HepG2 (cell line): ENCODE data around the gene TNP2. TPM values are rescaled to one million over a fixed set of nuclear protein-coding genes. Genes with fewer than 3 reads are reported as not detected.

ENCODE experiments used
- ATAD3A ChIP-seq: sonication (generic); formaldehyde crosslinking; IDR thresholded peaks from 2 replicates; pipeline ENCODE4 v1.4.0; 2020; ENCODE audit warnings: missing genetic modification reagents
- BRCA1 ChIP-seq: sonication (generic); formaldehyde crosslinking; IDR thresholded peaks from 2 replicates; pipeline ENCODE4 v1.4.0; 2020; ENCODE audit warnings: missing genetic modification reagents
- HBP1 ChIP-seq: IDR thresholded peaks from 2 replicates; pipeline ENCODE4 v1.6.1; 2016; ENCODE audit warnings: low read depth, control low read depth
- MEIS2 ChIP-seq: sonication (generic); formaldehyde crosslinking; IDR thresholded peaks from 2 replicates; pipeline ENCODE4 v1.9.0; 2021; ENCODE audit warnings: mild to moderate bottlenecking, missing genetic modification reagents
- MTA1 ChIP-seq: sonication (generic); formaldehyde crosslinking; IDR thresholded peaks from 2 replicates; pipeline ENCODE4 v1.4.0; 2020; ENCODE audit warnings: missing genetic modification reagents, mild to moderate bottlenecking, borderline replicate concordance
- POLR2AphosphoS2 ChIP-seq: IDR thresholded peaks from 2 replicates; pipeline ENCODE4 v1.6.1; 2011; ENCODE audit warnings: low read depth, low read length, improper control_type of control experiment
- RARA ChIP-seq: IDR thresholded peaks from 2 replicates; pipeline ENCODE4 v1.6.1; 2016; ENCODE audit warnings: missing genetic modification reagents, missing compliant biosample characterization
- SP1 ChIP-seq, 2 experiments: fragments of 450-650 bp in 1 of 2; sonication (generic) in 1 of 2; formaldehyde crosslinking in 1 of 2; IDR thresholded peaks; 2 replicates each; pipeline versions ENCODE4 v1.4.0 to v1.6.1; 2016 to 2020; ENCODE audit warnings: missing genetic modification reagents in 1 of 2
- ZBTB3 ChIP-seq: sonication (generic); formaldehyde crosslinking; IDR thresholded peaks from 2 replicates; pipeline ENCODE4 v1.4.0; 2020; ENCODE audit warnings: low read depth, mild to moderate bottlenecking, moderate library complexity, missing genetic modification reagents, borderline replicate concordance
- ZNF274 ChIP-seq: sonication (generic); formaldehyde crosslinking; IDR thresholded peaks from 2 replicates; pipeline ENCODE4 v1.5.1; 2020; ENCODE audit warnings: mild to moderate bottlenecking, missing genetic modification reagents
- ZNF468 ChIP-seq: sonication (generic); formaldehyde crosslinking; IDR thresholded peaks from 2 replicates; pipeline ENCODE4 v1.8.0; 2022; ENCODE audit warnings: mild to moderate bottlenecking, moderate library complexity, missing genetic modification reagents
- ZNF589 ChIP-seq: sonication (generic); formaldehyde crosslinking; conservative IDR thresholded peaks from 2 replicates; pipeline ENCODE4 v1.8.0; 2022; ENCODE audit warnings: mild to moderate bottlenecking, moderate library complexity, missing genetic modification reagents
- ZNF639 ChIP-seq: conservative IDR thresholded peaks from 2 replicates; pipeline ENCODE4 v1.6.1; 2018; ENCODE audit warnings: missing genetic modification reagents
- polyA plus RNA-seq, 8 experiments: library from polyadenylated mRNA; depleted of rRNA in 3 of 8; stranded (reverse) in 7 of 8; unstranded in 1 of 8; fragments of >200 nt; fragmentation: Illumina TruSeq in 4 of 8; extraction: Trizol in 4 of 8; gene quantifications; 2 replicates each; pipeline versions ENCODE4 v1.2.1 to v1.2.3, GENCODE V29; 2011 to 2016; ENCODE audit warnings: low read depth in 4 of 8, missing spikeins in 1 of 8, mixed read lengths in 1 of 8; ENCODE audit not compliant: insufficient read depth in 1 of 8
- total RNA-seq, 5 experiments: library from RNA; depleted of rRNA; stranded (reverse); fragments of >200 nt; fragmentation: Illumina TruSeq; extraction: Trizol; gene quantifications; 2 replicates each; pipeline ENCODE4 v1.2.3, GENCODE V29; 2016; ENCODE audit warnings: low read depth in 1 of 5
- TF ChIP-seq, protein P1 (sequence below): sonication (generic); formaldehyde crosslinking; IDR thresholded peaks from 2 replicates; pipeline ENCODE4 v1.5.0; 2020; ENCODE audit warnings: mild to moderate bottlenecking, missing genetic modification reagents
- TF ChIP-seq, protein P2 (sequence below): sonication (generic); formaldehyde crosslinking; IDR thresholded peaks from 2 replicates; pipeline ENCODE4 v1.4.0; 2020; ENCODE audit warnings: missing genetic modification reagents
- TF ChIP-seq, protein P3 (sequence below): sonication (generic); formaldehyde crosslinking; IDR thresholded peaks from 2 replicates; pipeline ENCODE4 v1.5.1; 2020; ENCODE audit warnings: mild to moderate bottlenecking, missing genetic modification reagents

The TNP2 gene
- total and polyA plus RNA-seq, 2 of the 13 experiments (the other 11 are each of a cell fraction or from before 2014, with no cell fraction given), result not detected

GRCh38 chr16:11297492-11298142 lies 28.5 kb upstream of the TNP2 start (continued):
- TF ChIP-seq, protein P1, sequence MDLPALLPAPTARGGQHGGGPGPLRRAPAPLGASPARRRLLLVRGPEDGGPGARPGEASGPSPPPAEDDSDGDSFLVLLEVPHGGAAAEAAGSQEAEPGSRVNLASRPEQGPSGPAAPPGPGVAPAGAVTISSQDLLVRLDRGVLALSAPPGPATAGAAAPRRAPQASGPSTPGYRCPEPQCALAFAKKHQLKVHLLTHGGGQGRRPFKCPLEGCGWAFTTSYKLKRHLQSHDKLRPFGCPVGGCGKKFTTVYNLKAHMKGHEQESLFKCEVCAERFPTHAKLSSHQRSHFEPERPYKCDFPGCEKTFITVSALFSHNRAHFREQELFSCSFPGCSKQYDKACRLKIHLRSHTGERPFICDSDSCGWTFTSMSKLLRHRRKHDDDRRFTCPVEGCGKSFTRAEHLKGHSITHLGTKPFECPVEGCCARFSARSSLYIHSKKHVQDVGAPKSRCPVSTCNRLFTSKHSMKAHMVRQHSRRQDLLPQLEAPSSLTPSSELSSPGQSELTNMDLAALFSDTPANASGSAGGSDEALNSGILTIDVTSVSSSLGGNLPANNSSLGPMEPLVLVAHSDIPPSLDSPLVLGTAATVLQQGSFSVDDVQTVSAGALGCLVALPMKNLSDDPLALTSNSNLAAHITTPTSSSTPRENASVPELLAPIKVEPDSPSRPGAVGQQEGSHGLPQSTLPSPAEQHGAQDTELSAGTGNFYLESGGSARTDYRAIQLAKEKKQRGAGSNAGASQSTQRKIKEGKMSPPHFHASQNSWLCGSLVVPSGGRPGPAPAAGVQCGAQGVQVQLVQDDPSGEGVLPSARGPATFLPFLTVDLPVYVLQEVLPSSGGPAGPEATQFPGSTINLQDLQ (CRISPR knock-in tag), result 0 out of 2 replicates have a peak, but pooled peaks have one; percentile 66
- TF ChIP-seq MEIS2 (CRISPR knock-in tag) (peak; percentile 62), SP1 (IDR thresholded peaks at IDR 0.05) (no peak), SP1 (CRISPR knock-in tag; IDR thresholded peaks at IDR 0.05) (peak; percentile 22; the same call in 1 of the 2 replicates), ZNF468 (0 out of 2 replicates have a peak, but pooled peaks have one; percentile 18), POLR2AphosphoS2 (no peak), ATAD3A (CRISPR knock-in tag) (peak; percentile 73; the same call in 1 of the 2 replicates), HBP1 (CRISPR knock-in tag) (0 out of 2 replicates have a peak, but pooled peaks have one; percentile 21), ZNF274 (peak; percentile 71; the same call in 1 of the 2 replicates), ZBTB3 (CRISPR knock-in tag) (no peak), RARA (peak; percentile 67), ZNF639 (CRISPR knock-in tag) (0 out of 2 replicates have a peak, but pooled peaks have one; percentile 43), ZNF589 (CRISPR knock-in tag) (peak; percentile 97), BRCA1 (CRISPR knock-in tag) (0 out of 2 replicates have a peak, but pooled peaks have one; percentile 35), MTA1 (peak; percentile 91; the same call in 1 of the 2 replicates)
- TF ChIP-seq, protein P2, sequence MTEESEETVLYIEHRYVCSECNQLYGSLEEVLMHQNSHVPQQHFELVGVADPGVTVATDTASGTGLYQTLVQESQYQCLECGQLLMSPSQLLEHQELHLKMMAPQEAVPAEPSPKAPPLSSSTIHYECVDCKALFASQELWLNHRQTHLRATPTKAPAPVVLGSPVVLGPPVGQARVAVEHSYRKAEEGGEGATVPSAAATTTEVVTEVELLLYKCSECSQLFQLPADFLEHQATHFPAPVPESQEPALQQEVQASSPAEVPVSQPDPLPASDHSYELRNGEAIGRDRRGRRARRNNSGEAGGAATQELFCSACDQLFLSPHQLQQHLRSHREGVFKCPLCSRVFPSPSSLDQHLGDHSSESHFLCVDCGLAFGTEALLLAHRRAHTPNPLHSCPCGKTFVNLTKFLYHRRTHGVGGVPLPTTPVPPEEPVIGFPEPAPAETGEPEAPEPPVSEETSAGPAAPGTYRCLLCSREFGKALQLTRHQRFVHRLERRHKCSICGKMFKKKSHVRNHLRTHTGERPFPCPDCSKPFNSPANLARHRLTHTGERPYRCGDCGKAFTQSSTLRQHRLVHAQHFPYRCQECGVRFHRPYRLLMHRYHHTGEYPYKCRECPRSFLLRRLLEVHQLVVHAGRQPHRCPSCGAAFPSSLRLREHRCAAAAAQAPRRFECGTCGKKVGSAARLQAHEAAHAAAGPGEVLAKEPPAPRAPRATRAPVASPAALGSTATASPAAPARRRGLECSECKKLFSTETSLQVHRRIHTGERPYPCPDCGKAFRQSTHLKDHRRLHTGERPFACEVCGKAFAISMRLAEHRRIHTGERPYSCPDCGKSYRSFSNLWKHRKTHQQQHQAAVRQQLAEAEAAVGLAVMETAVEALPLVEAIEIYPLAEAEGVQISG (CRISPR knock-in tag), result peak; percentile 46
- TF ChIP-seq, protein P3, sequence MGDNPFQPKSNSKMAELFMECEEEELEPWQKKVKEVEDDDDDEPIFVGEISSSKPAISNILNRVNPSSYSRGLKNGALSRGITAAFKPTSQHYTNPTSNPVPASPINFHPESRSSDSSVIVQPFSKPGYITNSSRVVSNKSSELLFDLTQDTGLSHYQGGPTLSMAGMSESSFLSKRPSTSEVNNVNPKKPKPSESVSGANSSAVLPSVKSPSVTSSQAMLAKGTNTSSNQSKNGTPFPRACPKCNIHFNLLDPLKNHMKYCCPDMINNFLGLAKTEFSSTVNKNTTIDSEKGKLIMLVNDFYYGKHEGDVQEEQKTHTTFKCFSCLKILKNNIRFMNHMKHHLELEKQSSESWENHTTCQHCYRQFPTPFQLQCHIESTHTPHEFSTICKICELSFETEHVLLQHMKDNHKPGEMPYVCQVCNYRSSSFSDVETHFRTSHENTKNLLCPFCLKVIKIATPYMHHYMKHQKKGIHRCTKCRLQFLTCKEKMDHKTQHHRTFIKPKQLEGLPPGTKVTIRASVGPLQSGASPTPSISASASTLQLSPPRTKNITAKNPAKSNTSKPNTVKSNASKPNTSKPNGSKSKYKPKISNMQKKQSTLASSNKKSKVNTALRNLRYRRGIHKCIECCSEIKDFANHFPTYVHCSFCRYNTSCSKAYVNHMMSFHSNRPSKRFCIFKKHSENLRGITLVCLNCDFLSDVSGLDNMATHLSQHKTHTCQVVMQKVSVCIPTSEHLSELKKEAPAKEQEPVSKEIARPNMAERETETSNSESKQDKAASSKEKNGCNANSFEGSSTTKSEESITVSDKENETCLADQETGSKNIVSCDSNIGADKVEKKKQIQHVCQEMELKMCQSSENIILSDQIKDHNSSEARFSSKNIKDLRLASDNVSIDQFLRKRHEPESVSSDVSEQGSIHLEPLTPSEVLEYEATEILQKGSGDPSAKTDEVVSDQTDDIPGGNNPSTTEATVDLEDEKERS (CRISPR knock-in tag), result peak; percentile 63
